ENCODE data around the gene SRCIN1.
"Not testable (repeated sequence)": the region's sequence is repeated elsewhere in the genome, so short reads cannot be mapped to it uniquely, and the experiment has no call there.

SRCIN1 gene, protein sequence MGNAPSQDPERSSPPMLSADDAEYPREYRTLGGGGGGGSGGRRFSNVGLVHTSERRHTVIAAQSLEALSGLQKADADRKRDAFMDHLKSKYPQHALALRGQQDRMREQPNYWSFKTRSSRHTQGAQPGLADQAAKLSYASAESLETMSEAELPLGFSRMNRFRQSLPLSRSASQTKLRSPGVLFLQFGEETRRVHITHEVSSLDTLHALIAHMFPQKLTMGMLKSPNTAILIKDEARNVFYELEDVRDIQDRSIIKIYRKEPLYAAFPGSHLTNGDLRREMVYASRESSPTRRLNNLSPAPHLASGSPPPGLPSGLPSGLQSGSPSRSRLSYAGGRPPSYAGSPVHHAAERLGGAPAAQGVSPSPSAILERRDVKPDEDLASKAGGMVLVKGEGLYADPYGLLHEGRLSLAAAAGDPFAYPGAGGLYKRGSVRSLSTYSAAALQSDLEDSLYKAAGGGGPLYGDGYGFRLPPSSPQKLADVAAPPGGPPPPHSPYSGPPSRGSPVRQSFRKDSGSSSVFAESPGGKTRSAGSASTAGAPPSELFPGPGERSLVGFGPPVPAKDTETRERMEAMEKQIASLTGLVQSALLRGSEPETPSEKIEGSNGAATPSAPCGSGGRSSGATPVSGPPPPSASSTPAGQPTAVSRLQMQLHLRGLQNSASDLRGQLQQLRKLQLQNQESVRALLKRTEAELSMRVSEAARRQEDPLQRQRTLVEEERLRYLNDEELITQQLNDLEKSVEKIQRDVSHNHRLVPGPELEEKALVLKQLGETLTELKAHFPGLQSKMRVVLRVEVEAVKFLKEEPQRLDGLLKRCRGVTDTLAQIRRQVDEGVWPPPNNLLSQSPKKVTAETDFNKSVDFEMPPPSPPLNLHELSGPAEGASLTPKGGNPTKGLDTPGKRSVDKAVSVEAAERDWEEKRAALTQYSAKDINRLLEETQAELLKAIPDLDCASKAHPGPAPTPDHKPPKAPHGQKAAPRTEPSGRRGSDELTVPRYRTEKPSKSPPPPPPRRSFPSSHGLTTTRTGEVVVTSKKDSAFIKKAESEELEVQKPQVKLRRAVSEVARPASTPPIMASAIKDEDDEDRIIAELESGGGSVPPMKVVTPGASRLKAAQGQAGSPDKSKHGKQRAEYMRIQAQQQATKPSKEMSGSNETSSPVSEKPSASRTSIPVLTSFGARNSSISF

DNA sequence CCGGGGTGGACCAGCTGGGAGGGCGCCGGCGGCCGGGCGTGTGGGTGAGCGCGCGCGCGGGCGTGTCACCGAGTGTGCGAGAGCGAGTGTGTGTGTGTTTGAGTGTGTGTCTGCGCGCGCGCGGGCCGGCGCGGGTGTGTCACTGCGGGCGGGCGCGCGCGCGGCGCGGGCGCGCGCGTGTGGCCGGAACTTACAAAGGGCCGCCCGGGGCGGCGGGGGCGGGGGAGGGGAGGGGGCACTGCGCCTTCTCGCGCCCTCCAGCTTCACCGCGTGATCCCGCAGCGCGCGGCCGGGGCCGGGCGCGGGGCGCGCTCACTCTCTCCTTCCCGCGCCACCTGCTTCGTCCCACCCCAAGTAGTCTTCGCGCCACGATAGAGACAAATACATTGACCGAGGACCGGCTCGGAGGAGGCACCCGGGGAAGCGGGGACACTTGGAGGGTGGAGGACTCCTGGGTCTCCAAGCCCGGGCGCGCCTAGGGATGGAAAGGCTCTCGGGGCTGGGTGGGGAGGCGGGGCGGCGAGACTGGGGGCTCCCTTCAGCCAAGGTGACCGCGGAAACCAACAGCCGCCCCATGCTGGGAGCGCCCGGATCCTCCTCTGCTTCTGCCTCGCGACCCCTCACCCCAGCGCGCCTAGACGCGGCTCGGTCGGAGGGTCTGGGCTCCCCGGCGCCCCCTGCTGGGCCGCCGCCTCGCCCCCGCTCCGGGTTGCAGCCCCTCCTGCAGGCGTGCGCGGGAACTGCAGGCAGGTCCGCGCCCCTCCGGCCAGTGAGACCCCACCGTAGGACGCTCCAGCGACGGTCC lies at the start of gene SRCIN1:
SRCIN1 (minus strand) TSS at position 112 of the 805 bp plus-strand sequence. CDS start 247 bp downstream, outside the sequence.
- H3K9me3 ChIP-seq (ENCODE audit: severe bottlenecking): no peaks in the 10 kb centered on the region
- DNase-seq (ENCODE audit: low spot score) (peak; percentile 68), ATAC-seq (ENCODE audit: low read depth) (peak; percentile 37)
- no peaks in the 10 kb centered on the region for H3K36me3 ChIP-seq (ENCODE audit: low read depth)
- peaks cover 17% of the 10 kb centered on the region for H3K27me3 ChIP-seq (ENCODE audit: insufficient read depth, poor library complexity, severe bottlenecking)
- no peak within 1 kb of the TSS for H3K27ac ChIP-seq (ENCODE audit: poor library complexity, severe bottlenecking)
- H3K4me3 ChIP-seq (ENCODE audit: severe bottlenecking): peak within 1 kb of the TSS; percentile 49
- H3K4me1 ChIP-seq (ENCODE audit: insufficient read depth, poor library complexity, severe bottlenecking): peaks cover 4% of the 10 kb centered on the region
- peak; percentile 84 for TF ChIP-seq CTCF (IDR thresholded peaks at IDR 0.05; ENCODE audit: poor library complexity, severe bottlenecking)

DNA sequence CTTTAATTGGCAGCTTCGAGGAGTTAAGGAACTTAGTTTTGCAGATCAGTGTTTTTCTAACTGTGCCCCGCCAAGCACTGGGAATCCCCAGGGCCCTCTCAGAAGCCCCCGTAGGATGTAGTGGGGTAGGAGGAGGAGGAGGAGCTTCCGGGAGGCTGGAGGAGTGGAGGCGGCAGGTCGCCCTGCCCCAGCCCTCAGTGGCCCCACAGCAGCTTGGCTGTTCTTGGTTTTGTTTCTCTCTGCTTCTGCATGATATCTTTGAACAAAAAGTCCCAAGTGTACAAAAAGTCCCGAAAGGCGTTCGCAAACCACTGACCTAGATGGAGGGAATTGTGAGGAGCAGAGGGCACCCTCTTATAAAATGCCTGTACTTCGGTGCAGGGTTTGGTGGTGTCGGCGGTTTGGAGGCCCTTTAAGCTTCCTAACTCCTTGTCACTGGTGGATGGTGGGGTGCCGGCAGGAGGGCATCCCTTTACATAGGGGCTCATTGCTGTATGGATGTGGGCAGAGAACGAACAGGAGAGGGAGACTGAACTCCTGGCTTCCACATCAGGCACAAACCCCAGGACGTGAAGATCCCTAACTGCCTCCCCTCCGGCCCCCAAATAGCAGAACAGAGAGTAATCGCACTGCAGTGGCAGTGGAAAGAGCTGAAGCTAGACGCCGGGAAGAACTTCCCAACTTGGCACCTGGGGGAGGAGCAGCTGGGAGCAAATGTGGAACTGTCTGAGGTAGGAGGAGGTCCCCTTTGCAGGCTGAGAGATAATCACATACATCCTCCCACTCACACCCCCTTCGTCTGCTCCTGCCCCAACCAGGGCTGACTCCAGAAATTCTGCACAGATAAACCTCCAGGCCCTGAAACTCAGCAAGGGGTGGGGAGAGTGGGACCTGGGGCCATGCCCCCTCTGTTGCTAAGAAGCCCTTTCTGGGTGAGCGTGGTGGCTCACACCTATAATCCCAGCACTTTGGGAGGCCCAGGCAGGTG lies 49.0 kb upstream of the SRCIN1 start:
- Histone ChIP-seq H3K27ac (ENCODE audit: poor library complexity, severe bottlenecking) (no peak overlapping the region), H3K36me3 (ENCODE audit: low read depth) (no peaks in the 10 kb centered on the region), H3K4me1 (ENCODE audit: insufficient read depth, poor library complexity, severe bottlenecking) (no peaks in the 10 kb centered on the region), H3K27me3 (ENCODE audit: insufficient read depth, poor library complexity, severe bottlenecking) (peaks cover 5% of the 10 kb centered on the region), H3K9me3 (ENCODE audit: severe bottlenecking) (no peaks in the 10 kb centered on the region), H3K4me3 (ENCODE audit: severe bottlenecking) (no peak overlapping the region)
- no peak for DNase-seq (ENCODE audit: low spot score)
- ATAC-seq (ENCODE audit: low read depth): no peak
- no peak for TF ChIP-seq CTCF (IDR thresholded peaks at IDR 0.05; ENCODE audit: poor library complexity, severe bottlenecking)

DNA sequence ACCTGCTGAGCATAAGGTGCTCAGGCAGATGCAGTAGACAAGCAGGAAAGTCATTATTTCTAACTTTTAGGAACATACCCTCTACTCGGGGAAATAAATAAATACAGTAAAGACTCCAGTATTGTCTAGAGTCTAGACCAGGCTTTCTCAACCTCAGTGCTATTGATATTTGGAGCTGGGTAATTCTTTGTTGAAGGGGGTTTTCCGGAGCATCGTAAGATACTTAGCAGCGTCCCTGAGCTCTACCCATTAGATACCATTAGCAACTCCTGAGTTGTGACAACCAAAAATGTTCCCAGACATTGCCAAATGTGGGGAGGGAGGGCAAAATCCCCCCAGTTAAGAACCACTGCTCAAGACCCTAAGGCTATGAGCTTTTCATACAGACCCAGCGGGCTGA lies 47.9 kb upstream of the SRCIN1 start:
- H3K36me3 ChIP-seq (ENCODE audit: low read depth): no peaks in the 10 kb centered on the region
- DNase-seq (ENCODE audit: low spot score): no peak
- peaks cover 5% of the 10 kb centered on the region for H3K27me3 ChIP-seq (ENCODE audit: insufficient read depth, poor library complexity, severe bottlenecking)
- ATAC-seq (ENCODE audit: low read depth): no peak
- H3K9me3 ChIP-seq (ENCODE audit: severe bottlenecking): no peaks in the 10 kb centered on the region
- no peak for TF ChIP-seq CTCF (IDR thresholded peaks at IDR 0.05; ENCODE audit: poor library complexity, severe bottlenecking)
- no peaks in the 10 kb centered on the region for H3K4me1 ChIP-seq (ENCODE audit: insufficient read depth, poor library complexity, severe bottlenecking)
- H3K27ac ChIP-seq (ENCODE audit: poor library complexity, severe bottlenecking): no peak overlapping the region
- H3K4me3 ChIP-seq (ENCODE audit: severe bottlenecking): no peak overlapping the region

DNA sequence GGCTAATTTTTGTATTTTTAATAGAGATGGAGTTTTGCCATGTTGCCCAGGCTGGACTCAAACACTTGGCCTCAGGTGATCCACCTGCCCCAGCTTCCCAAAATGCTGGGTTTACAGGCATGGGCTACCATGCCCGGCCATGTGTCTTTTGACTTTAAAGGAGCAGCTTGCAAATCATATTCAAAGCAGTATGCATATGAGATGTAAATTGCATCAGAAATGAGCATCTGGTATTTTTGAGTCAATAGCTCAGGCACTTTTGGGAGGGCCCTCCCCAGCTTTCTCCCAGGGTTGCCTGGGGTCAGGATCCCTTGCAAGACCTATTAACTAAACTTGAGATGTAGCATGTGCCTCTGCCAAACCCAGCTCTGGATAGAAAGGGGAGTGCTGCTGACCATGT lies 47.5 kb upstream of the SRCIN1 start:
- H3K27me3 ChIP-seq (ENCODE audit: insufficient read depth, poor library complexity, severe bottlenecking): peaks cover 5% of the 10 kb centered on the region
- no peaks in the 10 kb centered on the region for H3K36me3 ChIP-seq (ENCODE audit: low read depth)
- H3K9me3 ChIP-seq (ENCODE audit: severe bottlenecking): no peaks in the 10 kb centered on the region
- no peak for DNase-seq (ENCODE audit: low spot score)
- TF ChIP-seq CTCF (IDR thresholded peaks at IDR 0.05; ENCODE audit: poor library complexity, severe bottlenecking): no peak
- H3K27ac ChIP-seq (ENCODE audit: poor library complexity, severe bottlenecking): no peak overlapping the region
- ATAC-seq (ENCODE audit: low read depth): no peak
- no peaks in the 10 kb centered on the region for H3K4me1 ChIP-seq (ENCODE audit: insufficient read depth, poor library complexity, severe bottlenecking)
- H3K4me3 ChIP-seq (ENCODE audit: severe bottlenecking): no peak overlapping the region

- H3K4me1 ChIP-seq (ENCODE audit: insufficient read depth, poor library complexity, severe bottlenecking); DNase-seq (ENCODE audit: low spot score); H3K27ac ChIP-seq (ENCODE audit: poor library complexity, severe bottlenecking); H3K36me3 ChIP-seq (ENCODE audit: low read depth); H3K9me3 ChIP-seq (ENCODE audit: severe bottlenecking); ATAC-seq (ENCODE audit: low read depth); H3K4me3 ChIP-seq (ENCODE audit: severe bottlenecking); H3K27me3 ChIP-seq (ENCODE audit: insufficient read depth, poor library complexity, severe bottlenecking): not testable (repeated sequence)
Measured at GRCh38 chr17:38650653-38651173, 45.0 kb upstream of the SRCIN1 start.

Data from RWPE2 (cell line).